Umbilical cord (tissue), 2 donors: ENCODE data around the gene GGA2. TPM values are rescaled to one million over a fixed set of nuclear protein-coding genes. Genes with fewer than 3 reads are reported as not detected.

Source experiments
- DNase-seq: peaks from one replicate; pipeline ENCODE4 v3.0.0-alpha.2; 2015; ENCODE audit warnings: low spot score
- total RNA-seq: library from RNA; depleted of rRNA; stranded (reverse); fragments of >200 nt; gene quantifications from one replicate; pipeline ENCODE4 v1.2.3, GENCODE V29; 2014; ENCODE audit warnings: low replicate concordance; ENCODE audit not compliant: insufficient read depth

GGA2 gene
- total RNA-seq, 1 donor from 2014 or later, result 44.3 TPM

- DNase-seq, result no peak
Observed at GRCh38 chr16:23420011-23420410, 90.3 kb downstream of the GGA2 start.

GRCh38 chr16:23416816-23417215, 93.5 kb downstream of the GGA2 start:
- DNase-seq, result no peak

- no peak for DNase-seq
Observed at GRCh38 chr16:23414731-23415130, 95.6 kb downstream of the GGA2 start.

Other genes starting within 250 kb of the GGA2 start
- gene SCNN1B, start 208.2 kb downstream of the GGA2 start, total RNA-seq, result 1.2 TPM
- gene COG7, start 57.3 kb downstream of the GGA2 start, total RNA-seq, result 5.5 TPM
- 26.0 TPM for gene EARS2, start 46.9 kb upstream of the GGA2 start, total RNA-seq
- gene UBFD1, start 47.2 kb upstream of the GGA2 start, total RNA-seq, result 84.5 TPM
- 122 TPM for gene NDUFAB1, start 85.8 kb upstream of the GGA2 start, total RNA-seq
- gene PALB2, start 130.8 kb upstream of the GGA2 start, total RNA-seq, result 6.3 TPM
- gene DCTN5, start 131.0 kb upstream of the GGA2 start, total RNA-seq, result 35.6 TPM
- 27.4 TPM for gene PLK1, start 168.4 kb upstream of the GGA2 start, total RNA-seq
- gene ERN2, start 202.7 kb upstream of the GGA2 start, total RNA-seq, result 5.8 TPM
- 0.24 TPM for gene CHP2, start 244.5 kb upstream of the GGA2 start, total RNA-seq